ENCODE measurements around the gene CUBN.

DNA sequence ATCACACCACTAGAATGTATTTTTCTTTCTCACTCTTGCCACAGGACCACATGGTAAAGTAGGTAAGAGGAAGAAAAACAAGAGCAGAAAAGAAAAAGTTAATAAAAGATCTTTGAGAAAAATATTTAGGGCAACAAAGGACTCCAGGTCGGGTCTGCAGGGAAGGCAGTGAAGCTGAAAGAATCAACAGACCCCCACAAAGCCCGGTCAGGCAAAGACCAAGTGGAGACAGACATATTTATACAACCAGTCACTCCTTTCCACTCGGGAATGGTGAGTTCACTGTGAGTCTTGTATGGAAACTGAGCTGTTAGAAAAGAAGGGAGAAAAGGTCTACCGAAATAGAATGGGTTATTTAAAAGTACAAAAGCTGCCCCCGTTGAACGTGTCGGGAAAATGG lies 340.4 kb downstream of the CUBN start:
- no peak for TF ChIP-seq EZH2 (IDR thresholded peaks at IDR 0.05; ENCODE audit: low read depth)
- TF ChIP-seq, protein P1, sequence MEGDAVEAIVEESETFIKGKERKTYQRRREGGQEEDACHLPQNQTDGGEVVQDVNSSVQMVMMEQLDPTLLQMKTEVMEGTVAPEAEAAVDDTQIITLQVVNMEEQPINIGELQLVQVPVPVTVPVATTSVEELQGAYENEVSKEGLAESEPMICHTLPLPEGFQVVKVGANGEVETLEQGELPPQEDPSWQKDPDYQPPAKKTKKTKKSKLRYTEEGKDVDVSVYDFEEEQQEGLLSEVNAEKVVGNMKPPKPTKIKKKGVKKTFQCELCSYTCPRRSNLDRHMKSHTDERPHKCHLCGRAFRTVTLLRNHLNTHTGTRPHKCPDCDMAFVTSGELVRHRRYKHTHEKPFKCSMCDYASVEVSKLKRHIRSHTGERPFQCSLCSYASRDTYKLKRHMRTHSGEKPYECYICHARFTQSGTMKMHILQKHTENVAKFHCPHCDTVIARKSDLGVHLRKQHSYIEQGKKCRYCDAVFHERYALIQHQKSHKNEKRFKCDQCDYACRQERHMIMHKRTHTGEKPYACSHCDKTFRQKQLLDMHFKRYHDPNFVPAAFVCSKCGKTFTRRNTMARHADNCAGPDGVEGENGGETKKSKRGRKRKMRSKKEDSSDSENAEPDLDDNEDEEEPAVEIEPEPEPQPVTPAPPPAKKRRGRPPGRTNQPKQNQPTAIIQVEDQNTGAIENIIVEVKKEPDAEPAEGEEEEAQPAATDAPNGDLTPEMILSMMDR (conservative IDR thresholded peaks at IDR 0.05) = no peak
